ENCODE data around the gene SCD5. TPM values are rescaled to one million over a fixed set of nuclear protein-coding genes. Genes with fewer than 3 reads are reported as not detected.

The SCD5 gene
- polyA plus RNA-seq, 2 of the 4 experiments (the other 2 are of a cell fraction) = 9.8 to 11.9 TPM

DNA sequence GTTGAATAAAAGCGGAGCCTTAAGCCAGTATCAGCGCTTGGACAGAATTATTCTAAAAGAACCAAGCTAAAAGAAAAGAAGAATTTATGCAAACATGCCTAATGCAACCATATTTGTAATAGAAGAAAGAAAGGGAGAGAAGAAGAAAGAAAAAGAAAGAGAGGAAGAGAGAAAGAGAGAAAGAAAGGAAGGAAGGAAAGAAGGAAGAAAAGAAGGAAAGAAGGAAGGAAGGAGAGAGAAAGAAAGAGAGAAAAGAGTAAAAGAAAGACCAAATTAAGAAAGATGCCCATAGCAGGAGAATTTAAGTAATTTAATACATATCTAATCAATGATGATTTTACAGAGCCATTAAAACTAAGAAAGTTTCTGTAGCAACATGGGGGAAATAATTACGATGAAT lies 206.0 kb downstream of the SCD5 start:
- no peak for FAIRE-seq
- CTCF ChIA-PET = interaction anchor here (0.7 kb wide), 1 partner anchor 32 kb away, joined by 3 read pairs; no protein-coding TSS in a partner anchor
- 80% methylated on average over 3 of the region's 3 CpGs for WGBS (ENCODE audit: missing lambda C conversion rate)

DNA sequence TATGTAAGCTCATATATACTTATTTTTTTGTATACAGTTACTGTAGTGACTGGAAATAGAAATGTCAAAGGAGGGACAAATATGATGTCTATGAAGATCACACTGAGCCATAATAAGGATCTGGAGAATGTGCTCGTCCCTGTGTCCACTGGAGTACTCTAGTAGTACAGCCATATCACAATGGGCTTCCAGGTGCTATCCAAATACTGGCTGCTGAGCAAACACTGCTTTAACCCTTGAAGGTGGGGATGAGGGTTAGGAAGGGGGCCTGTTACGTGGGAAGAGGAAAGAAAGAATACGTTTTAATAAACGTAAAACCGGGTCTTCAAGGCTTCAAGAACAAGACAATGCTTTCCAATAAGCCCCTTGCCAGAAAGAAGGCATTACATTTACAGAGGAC lies 207.0 kb downstream of the SCD5 start:
- no peaks in the 10 kb centered on the region for H3K9me3 ChIP-seq
- no peak overlapping the region for H3K27ac ChIP-seq
- no peak overlapping the region for H3K4me3 ChIP-seq
- POLR2A ChIA-PET = no interaction called here
- ATAC-seq = no peak
- CTCF ChIA-PET = no interaction called here
- H3K4me1 ChIP-seq = no peaks in the 10 kb centered on the region
- DNase-seq (ENCODE audit: low read depth in 1 of 2, low spot score in 1 of 2) = no peak
- TF ChIP-seq POLR2AphosphoS2 (conservative IDR thresholded peaks at IDR 0.05; ENCODE audit: low read length) = no peak
- TF ChIP-seq, protein P1, sequence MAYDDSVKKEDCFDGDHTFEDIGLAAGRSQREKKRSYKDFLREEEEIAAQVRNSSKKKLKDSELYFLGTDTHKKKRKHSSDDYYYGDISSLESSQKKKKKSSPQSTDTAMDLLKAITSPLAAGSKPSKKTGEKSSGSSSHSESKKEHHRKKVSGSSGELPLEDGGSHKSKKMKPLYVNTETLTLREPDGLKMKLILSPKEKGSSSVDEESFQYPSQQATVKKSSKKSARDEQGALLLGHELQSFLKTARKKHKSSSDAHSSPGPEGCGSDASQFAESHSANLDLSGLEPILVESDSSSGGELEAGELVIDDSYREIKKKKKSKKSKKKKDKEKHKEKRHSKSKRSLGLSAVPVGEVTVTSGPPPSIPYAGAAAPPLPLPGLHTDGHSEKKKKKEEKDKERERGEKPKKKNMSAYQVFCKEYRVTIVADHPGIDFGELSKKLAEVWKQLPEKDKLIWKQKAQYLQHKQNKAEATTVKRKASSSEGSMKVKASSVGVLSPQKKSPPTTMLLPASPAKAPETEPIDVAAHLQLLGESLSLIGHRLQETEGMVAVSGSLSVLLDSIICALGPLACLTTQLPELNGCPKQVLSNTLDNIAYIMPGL (CRISPR knock-in tag; IDR thresholded peaks at IDR 0.05; ENCODE audit: borderline replicate concordance) = no peak
- no peak for TF ChIP-seq KDM1A (IDR thresholded peaks at IDR 0.05; ENCODE audit: low read depth)
- no peak for TF ChIP-seq JUN (IDR thresholded peaks at IDR 0.05)
- TF ChIP-seq CEBPB (IDR thresholded peaks at IDR 0.05) = no peak
- no peak for TF ChIP-seq MAZ (IDR thresholded peaks at IDR 0.05; ENCODE audit: borderline replicate concordance, low read depth, low read length)
- no peak for TF ChIP-seq RARB (CRISPR knock-in tag; IDR thresholded peaks at IDR 0.05)
- no peak for TF ChIP-seq SMC3 (IDR thresholded peaks at IDR 0.05)
- no peak for TF ChIP-seq EHMT2 (IDR thresholded peaks at IDR 0.05; ENCODE audit: low read depth)
- no peak for TF ChIP-seq TP53 (CRISPR knock-in tag; IDR thresholded peaks at IDR 0.05)
- TF ChIP-seq, protein P2, sequence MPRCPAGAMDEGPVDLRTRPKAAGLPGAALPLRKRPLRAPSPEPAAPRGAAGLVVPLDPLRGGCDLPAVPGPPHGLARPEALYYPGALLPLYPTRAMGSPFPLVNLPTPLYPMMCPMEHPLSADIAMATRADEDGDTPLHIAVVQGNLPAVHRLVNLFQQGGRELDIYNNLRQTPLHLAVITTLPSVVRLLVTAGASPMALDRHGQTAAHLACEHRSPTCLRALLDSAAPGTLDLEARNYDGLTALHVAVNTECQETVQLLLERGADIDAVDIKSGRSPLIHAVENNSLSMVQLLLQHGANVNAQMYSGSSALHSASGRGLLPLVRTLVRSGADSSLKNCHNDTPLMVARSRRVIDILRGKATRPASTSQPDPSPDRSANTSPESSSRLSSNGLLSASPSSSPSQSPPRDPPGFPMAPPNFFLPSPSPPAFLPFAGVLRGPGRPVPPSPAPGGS (IDR thresholded peaks at IDR 0.05) = no peak
- TF ChIP-seq, protein P3, sequence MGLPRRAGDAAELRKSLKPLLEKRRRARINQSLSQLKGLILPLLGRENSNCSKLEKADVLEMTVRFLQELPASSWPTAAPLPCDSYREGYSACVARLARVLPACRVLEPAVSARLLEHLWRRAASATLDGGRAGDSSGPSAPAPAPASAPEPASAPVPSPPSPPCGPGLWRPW (IDR thresholded peaks at IDR 0.05) = no peak
- TF ChIP-seq NPAS2 (CRISPR knock-in tag; IDR thresholded peaks at IDR 0.05; ENCODE audit: borderline replicate concordance) = no peak
- TF ChIP-seq, protein P4, sequence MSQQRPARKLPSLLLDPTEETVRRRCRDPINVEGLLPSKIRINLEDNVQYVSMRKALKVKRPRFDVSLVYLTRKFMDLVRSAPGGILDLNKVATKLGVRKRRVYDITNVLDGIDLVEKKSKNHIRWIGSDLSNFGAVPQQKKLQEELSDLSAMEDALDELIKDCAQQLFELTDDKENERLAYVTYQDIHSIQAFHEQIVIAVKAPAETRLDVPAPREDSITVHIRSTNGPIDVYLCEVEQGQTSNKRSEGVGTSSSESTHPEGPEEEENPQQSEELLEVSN (IDR thresholded peaks at IDR 0.05; ENCODE audit: borderline replicate concordance, low read depth) = no peak
- no peak for FAIRE-seq
- H3K4me2 ChIP-seq = no peak overlapping the region
- WGBS (ENCODE audit: missing lambda C conversion rate) = 7% methylated on average over 5 of the region's 5 CpGs

More for the DNA sequence above, 206.0 kb downstream of the SCD5 start:
- Histone ChIP-seq H3K27ac (no peak overlapping the region), H3K9me3 (no peaks in the 10 kb centered on the region), H3K4me2 (no peak overlapping the region), H3K4me3 (no peak overlapping the region), H3K4me1 (no peaks in the 10 kb centered on the region)
- POLR2A ChIA-PET = no interaction called here
- no peak for ATAC-seq
- DNase-seq (ENCODE audit: low read depth in 1 of 2, low spot score in 1 of 2) = no peak
- TF ChIP-seq, protein P3 (IDR thresholded peaks at IDR 0.05) = no peak
- TF ChIP-seq RFX5 (IDR thresholded peaks at IDR 0.05) = no peak
- no peak for TF ChIP-seq BHLHE40 (IDR thresholded peaks at IDR 0.05; ENCODE audit: low read depth, low read length)
- no peak for TF ChIP-seq HOXA7 (CRISPR knock-in tag; IDR thresholded peaks at IDR 0.05)
- TF ChIP-seq KDM1A (IDR thresholded peaks at IDR 0.05; ENCODE audit: low read depth) = no peak
- TF ChIP-seq, protein P5, sequence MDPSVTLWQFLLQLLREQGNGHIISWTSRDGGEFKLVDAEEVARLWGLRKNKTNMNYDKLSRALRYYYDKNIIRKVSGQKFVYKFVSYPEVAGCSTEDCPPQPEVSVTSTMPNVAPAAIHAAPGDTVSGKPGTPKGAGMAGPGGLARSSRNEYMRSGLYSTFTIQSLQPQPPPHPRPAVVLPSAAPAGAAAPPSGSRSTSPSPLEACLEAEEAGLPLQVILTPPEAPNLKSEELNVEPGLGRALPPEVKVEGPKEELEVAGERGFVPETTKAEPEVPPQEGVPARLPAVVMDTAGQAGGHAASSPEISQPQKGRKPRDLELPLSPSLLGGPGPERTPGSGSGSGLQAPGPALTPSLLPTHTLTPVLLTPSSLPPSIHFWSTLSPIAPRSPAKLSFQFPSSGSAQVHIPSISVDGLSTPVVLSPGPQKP (IDR thresholded peaks at IDR 0.05; ENCODE audit: low read depth, low read length) = no peak
- TF ChIP-seq, protein P6, sequence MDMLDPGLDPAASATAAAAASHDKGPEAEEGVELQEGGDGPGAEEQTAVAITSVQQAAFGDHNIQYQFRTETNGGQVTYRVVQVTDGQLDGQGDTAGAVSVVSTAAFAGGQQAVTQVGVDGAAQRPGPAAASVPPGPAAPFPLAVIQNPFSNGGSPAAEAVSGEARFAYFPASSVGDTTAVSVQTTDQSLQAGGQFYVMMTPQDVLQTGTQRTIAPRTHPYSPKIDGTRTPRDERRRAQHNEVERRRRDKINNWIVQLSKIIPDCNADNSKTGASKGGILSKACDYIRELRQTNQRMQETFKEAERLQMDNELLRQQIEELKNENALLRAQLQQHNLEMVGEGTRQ (IDR thresholded peaks at IDR 0.05) = no peak

All from A549 (cell line).